Measurements from ENCODE around the gene ACTRT2.

DNA sequence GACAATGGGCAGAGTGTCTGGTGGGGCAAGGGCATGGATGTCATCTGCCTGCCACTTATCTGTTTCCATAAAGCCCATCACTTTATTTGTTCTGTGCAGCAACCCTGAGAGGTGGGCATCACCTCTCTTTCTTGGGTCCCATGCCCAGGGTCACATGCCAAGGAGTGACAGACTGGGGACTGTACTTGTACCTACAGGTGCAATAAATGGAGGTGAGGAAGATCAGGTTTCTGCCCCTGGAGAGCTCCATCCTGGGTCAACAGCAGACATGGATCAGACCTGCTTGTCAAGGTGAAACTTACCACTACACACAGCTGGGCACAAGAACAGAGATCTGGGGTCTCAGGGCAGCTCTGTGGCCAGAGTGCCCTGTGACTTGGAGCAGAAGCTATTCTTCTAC, 29.3 kb downstream of the ACTRT2 start:
- no peak for TF ChIP-seq SUZ12 (IDR thresholded peaks at IDR 0.05; ENCODE audit: extremely low read depth, insufficient read depth, insufficient read length)
- no peak for TF ChIP-seq YY1 (IDR thresholded peaks at IDR 0.05; ENCODE audit: insufficient read depth, insufficient read length)

Measured in NT2/D1 (cell line).